Left lobe of liver (tissue), 2 donors: Measurements from ENCODE around the gene SPIB. TPM values are rescaled to one million over a fixed set of nuclear protein-coding genes. Genes with fewer than 3 reads are reported as not detected.
"Not testable (repeated sequence)": the region's sequence is repeated elsewhere in the genome, so short reads cannot be mapped to it uniquely, and the experiment has no call there.

ENCODE experiments used
- ATAC-seq: fragments of 200-7000 bp; cut with Tn5 transposase; one replicate; pipeline ENCODE4 v1.9.1; 2020; ENCODE audit warnings: mild to moderate bottlenecking, moderate library complexity
- DNase-seq: peaks from one replicate; pipeline ENCODE4 v3.0.0-alpha.2; 2020; ENCODE audit warnings: low spot score
- total RNA-seq: library from RNA; stranded (reverse); gene quantifications from one replicate; pipeline ENCODE4 v1.2.1, GENCODE V29; 2021
- donor health status: DM: no; HTN: no; CAD: no; lungs with moderate emphysema.
- donor health status: DM: no; HTN: yes; CAD: no.

SPIB gene
- total RNA-seq, 1 donor from 2014 or later: not detected

DNA sequence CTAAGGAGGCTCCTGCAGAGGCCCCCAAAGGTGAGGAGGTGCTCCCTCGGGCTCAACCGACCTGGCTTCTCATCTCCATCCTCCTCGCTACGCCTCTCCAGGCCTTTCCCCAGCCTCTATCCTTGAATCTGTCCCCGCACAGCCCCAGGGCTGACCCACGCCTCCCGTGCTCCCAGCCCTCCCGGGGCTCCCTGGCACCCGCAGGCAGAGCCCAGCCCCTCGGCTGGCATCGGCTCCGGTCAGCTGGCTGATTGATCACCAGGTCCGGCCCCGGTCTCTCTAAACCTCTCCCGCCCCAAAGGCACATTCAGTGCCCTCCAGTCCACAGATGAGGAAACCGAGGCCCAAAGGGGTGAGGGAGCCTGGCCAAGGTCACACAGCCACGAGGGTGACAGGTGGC lies 16.5 kb downstream of the SPIB start:
- ATAC-seq (no peak), DNase-seq (no peak)

DNA sequence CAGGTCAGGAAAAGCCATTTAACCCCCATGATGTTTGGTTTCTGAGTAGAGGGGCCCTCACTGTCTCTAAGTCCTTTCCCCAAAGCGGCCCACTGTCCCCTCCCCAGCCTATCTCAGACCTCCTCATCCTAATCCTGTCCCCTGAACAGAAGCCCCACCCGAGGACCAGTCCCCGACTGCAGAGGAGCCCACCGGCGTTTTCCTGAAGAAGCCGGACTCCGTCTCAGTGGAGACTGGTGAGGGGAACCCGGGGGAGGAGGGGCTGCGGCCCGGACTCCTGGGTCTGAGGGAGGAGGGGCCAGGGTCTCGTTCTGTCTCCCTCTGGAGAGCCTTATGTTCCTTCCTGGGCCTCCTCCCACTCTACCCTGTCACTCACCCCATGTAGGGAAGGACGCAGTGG lies 16.9 kb downstream of the SPIB start:
- ATAC-seq (no peak), DNase-seq (no peak)

DNA sequence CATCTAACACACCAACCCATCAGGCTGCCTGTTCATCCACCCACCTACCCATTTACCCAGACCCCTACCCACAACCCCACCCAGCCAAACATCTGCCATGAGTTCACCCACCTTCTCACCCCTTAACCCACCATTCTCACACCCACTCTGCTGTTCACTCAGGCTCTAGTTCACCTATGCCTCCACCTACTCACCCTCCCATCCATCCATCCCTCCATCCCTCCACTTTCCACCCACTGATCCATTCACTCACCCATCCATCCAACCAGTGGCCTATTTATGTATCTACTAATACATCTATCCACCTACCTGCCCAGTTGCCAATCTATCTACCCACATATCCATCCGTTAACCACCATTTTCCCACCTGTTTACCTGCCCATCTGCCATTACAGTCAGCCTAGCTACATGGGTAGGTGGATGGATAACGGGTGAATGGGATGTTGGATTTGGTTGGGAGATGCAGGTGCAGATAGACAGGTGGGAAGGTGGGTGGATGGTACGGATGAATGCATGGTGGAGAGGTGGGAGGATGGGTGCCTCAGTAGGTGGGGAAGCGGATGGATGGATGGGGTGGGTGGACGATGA lies 19.2 kb downstream of the SPIB start:
- ATAC-seq (no peak), DNase-seq (no peak)

DNA sequence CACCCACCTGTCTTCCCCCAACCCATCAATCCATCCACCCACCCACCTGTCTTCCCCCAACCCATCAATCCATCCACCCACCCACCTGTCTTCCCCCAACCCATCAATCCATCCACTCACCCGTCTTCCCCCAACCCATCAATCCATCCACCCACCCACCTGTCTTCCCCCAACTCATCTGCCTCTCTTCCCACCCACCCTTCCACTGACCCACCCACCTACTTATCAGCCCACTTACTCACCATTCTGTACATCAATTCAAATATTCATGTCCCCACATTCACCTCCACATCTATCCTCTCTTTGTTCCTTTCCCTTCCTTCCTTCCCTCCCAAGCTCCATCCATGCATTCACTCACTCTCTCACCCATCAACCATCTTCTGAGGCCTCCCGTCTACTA lies 20.4 kb downstream of the SPIB start:
- not testable (repeated sequence) for DNase-seq, ATAC-seq

DNA sequence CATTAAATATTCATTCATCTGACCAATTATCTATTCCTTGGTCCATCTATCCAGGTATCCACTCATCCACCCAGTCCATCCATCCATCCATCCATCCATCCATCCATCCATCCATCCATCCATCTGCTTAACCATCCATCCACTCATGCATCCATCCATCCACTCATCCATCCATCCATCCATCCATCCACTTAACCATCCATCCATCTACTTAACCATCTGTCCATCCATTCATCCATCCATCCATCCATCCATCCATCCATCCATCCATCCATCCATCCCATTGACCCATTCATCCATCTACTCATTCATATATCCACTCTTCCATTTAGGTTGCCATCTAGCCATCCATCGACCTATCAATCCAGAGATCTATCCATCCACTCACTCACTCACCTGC lies 25.3 kb downstream of the SPIB start:
- DNase-seq: no peak
- no peak for ATAC-seq

DNA sequence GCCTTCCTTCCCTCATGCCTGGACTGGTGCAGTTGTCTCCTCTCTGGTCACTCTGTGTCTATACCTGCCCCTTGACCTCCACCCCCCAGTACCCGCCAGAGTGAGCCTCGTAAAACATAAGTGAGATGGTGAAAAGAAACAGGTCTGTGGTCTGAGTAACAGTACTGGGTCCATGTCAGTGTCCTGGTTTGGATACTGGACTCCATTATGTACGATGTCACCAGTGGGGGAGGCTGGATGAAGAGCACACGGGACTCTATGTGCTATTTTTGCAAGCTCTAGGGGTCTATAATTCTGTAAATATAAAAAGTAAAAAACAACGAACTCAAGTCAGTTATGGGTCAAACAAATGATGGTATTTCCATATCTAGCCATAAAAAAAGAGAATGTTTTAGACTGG lies 28.3 kb downstream of the SPIB start:
- ATAC-seq (no peak), DNase-seq (no peak)

DNA sequence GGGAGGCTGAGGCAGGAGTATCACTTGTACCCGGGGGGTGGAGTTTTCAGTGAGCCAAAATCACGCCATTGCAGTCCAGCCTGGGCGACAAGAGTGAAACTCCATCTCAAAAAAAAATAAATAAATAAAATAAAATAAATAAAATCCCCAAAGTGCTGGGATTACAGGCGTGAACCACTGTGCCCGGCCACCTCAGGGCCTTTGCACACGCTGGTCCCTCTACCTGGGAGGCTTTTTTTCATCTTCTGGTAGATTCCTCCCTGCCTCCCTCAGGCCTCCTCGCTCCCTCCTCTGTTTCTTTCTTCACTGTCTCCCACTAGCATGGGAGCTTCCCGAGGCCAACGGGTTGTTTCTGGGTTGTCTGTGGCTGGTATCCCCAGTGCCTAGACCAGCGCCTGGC lies 29.0 kb downstream of the SPIB start:
- DNase-seq: no peak
- no peak for ATAC-seq

DNA sequence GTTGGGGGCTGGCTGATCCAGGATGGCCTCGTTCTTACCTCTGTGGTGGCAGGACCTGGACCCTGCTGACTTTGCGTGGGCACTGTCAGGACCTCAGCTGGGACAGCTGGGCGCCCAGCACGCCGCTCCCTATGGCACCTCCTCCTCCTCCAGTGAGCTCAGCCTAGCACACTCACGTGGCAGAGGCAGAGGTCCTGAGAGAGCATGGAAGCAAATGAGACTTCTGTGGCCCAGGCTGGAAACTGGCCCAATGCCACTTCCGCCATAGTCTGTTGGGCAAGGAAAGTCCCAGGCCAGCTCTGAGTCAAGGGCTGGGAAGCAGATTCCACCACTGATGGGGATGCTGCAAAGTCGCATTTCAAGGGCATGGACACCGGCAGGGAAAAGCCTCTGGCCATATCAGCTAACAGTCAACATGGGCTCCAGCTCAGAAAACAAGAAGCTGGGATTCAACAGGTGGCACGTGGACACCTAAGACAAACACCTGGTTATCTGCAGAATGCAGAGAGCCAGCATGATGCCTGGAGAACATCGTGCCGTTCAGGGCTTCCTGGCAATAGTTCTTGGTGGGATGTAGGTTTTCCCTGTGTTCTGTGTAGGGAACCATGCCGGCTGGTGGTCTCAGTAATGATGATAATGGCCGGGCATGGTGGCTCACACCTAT lies 30.6 kb downstream of the SPIB start:
- ATAC-seq (no peak), DNase-seq (no peak)

DNA sequence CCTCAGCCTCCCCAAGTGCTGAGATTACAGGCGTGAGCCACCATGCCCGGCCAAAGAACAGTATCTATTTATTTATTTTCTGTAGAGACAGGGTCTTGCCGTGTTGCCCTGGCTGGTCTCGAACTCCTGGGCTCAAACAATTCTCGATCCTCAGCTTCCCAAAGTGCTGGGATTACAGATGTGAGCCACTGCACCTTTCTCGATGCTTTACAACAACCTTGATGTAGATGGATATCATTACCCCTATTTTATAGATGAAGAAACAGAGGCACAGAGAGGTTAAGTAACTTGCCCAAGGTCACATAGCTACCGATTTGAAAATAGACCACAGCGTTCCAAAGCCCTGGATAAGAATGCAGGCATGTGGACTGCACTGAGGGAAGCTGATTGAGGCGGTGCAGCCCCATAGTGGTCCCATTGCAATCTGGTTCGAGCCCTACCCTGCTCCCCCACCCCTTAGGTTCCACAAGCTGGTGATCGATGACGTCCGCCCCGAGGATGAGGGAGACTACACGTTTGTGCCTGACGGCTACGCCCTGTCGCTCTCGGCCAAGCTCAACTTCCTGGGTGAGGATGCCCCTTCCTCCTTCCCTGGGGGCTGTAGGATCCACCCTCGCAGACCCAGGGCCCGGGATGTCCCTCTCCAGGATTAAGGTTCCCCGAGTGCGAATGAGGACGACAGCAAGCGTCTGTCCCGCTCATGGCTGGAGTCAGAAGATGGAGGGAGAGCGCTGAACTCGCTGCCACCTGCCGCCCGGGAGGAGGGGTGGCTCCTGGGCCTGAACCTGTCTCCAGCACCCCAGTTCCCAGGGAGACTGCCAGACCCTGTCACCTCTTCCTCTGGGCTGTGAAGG lies 31.9 kb downstream of the SPIB start:
- DNase-seq (no peak), ATAC-seq (no peak)

DNA sequence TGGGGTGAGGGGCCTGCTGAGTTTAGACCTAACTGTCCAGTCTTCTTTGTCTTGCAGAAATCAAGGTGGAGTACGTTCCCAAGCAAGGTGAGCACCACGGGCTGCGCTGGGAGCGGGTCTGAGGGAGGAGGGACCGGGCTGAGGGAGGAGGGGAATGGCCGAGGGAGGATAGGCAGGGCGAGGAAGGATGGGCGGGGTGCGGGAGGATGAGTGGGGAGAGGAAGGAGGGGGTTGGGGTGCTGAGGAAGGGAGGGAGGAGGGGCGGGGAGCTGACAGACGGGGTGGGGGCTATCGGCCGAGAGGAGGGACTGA lies 32.4 kb downstream of the SPIB start:
- no peak for DNase-seq
- no peak for ATAC-seq

DNA sequence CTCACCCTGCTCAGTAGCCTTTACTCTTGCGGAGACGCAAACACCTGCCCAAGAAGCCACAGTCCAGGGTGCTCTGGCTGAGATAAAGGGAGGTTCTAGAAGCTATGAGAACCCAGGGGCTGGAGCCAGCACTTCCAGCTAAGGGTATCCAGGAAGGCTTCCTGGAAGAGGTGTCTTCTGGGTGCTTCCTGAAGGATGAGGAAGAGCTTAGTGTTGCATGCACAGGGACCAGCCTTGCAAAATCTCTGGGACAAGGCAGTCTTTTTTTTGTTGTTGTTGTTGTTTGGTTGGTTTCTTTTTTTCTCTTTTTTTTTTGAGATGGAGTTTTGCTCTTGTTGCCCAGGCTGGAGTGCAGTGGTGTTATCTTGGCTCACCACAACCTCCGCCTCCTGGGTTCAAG lies 34.5 kb downstream of the SPIB start:
- DNase-seq: no peak
- no peak for ATAC-seq

DNA sequence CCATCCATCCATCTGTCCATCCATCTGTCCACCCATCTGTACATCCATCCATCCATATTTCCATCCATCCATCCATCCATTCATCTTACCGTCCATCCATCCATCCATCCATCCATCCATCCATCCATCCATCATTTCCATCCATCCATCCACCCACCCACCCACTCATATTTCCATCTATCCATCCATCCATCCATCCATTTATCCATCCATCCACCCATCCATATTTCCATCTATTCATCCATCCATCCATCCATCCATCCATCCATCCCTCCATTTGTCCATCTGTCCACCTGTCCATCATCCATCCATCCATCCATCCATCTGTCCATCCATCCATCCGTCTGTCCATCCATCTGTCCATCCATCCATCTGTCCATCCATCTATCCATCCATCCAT lies 37.3 kb downstream of the SPIB start:
- ATAC-seq (no peak), DNase-seq (no peak)

DNA sequence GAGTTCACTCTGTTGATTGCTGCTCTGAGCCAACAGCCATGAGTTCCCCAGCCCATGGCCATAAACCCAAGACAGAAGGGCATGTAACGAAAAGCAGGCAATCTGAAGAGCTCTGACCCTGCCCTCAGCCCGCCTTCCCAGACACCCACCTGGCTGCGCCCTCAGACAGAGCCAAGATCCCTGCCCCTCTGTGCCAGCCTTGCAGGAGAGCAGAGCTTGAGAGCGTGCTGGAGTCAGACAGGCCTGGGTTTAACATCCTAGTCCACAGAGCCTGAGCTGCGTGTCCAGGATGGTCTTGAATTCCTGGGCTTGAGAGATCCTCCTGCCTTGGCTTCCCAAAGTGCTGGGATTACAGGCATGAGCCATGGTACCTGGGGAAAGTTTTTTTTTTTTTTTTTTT lies 38.6 kb downstream of the SPIB start:
- DNase-seq (no peak), ATAC-seq (no peak)

DNA sequence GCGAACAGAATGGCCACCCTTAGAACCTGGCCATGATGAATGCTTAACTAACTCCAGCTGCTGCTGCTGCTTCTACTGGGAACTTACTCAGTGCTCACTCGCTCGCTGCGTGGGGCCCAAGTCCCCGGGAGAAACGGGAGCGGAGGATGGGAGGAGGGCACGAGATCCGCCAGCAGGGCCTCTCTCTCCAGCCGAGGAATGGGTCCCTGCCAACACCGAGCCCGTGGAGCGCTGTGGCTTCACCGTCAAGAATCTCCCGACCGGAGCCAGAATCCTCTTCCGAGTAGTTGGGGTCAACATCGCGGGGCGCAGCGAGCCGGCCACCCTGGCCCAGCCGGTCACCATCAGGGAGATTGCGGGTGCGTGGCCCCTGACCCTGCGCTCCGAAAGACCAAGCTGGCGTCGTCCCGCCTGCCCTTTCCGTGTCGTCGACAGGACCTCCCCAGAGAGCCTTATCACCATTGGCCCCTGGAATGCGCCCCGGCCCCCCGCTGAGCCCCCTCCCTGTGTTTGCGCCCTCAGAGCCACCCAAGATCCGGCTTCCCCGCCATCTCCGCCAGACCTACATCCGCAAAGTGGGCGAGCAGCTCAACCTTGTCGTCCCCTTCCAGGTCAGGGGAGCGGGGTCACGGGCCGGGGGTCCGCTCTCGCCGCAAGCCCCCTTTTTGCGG lies 39.8 kb downstream of the SPIB start:
- no peak for DNase-seq
- no peak for ATAC-seq

DNA sequence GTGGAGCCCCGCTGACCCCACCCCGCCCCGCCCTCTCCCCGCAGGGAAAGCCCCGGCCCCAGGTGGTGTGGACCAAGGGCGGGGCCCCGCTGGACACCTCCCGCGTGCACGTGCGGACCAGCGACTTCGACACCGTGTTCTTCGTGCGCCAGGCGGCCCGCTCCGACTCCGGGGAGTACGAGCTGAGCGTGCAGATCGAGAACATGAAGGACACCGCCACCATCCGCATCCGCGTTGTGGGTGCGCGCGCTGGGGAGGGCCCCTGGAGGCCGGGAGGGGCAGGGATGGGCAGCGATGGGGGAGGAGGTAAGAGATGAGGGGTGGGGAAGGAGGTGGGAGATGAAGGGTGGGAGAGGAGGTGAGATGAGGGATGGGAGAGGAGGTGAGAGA lies 40.3 kb downstream of the SPIB start:
- ATAC-seq (no peak), DNase-seq (no peak)

DNA sequence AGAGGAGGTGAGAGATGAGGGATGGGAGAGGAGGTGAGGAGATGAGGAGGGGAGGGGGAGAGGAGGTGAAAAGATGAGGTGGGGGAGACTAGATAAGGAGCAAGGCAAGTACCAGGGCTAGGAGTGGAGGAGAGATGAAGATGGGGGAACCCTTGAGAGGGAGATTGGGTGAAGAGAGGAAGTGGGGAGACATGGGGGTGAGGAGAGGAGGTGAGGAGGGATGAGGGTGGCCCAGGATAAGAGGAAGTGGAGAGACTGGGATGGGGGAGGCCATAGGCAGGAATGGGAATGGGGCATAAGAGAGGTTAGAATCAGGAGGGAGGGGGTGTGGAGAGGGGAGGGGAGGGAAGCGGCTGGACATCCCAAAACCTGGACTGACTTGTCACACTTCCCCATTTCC lies 40.9 kb downstream of the SPIB start:
- ATAC-seq: no peak
- DNase-seq: no peak

DNA sequence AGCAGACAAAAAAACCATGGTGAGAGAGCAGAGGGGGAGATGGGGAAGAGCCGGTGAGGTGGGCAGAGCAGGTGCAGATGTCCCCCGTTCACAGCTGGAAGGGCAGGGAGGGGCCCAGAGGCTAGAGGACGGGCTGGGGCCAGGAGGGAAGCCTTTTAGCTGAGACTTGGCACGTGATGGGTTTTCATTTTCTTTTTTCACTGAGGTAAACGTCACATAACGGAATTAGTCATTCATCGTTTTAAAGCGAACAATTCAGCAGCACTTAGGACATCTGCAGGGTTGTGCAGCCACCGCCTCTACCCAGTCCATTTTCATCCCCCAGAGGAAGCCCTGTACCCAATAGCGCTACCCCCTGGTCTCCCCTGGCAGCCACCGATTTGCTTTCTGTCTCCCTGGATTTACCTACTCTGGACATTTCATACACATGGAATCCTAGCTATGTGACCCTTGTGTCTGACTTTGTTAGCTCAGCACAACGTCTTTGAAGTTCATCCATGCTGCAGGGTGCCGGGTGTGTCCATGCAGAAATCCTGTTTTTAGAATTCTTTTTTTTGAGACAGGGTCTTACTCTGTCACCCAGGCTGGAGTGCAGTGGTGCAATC lies 41.5 kb downstream of the SPIB start:
- no peak for ATAC-seq

DNA sequence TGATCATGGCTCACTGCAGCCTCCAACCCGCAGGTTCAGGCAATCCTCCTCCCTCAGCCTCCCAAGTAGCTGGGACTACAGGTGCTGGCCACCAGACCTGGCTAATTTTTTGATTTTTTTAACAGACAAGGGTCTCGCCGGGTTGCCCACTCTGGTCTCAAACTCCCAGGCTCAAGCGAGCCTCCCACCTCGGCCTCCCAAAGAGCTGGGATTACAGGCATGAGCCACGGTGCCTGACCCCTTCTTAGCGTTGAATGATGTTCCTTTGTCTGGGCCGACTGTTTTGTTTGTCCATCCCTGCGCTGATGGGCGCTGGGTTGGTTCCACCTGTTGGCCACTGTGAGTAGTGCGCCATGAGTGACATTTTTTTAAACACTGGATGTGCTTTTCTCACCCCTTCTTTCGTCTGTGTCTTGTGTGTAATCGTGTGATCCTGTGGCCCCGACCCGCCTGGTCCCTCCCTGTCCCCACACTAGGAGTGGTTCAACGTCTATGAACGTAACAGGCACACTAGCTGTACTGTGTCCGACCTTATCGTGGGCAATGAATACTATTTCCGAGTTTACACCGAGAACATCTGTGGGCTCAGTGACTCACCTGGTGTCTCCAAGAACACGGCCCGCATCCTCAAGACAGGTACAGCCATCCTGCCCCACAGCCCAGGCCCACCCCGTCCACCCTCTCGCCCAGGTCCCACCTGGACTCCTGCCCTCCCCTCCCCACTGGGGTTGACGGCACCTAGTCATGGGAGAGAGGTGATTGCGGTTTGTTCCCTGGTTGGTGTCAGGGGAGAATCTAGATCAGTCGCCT lies 42.5 kb downstream of the SPIB start:
- peak; percentile 54 for DNase-seq
- ATAC-seq: peak; percentile 89

More for the DNA sequence above, 41.5 kb downstream of the SPIB start:
- DNase-seq: no peak

DNA sequence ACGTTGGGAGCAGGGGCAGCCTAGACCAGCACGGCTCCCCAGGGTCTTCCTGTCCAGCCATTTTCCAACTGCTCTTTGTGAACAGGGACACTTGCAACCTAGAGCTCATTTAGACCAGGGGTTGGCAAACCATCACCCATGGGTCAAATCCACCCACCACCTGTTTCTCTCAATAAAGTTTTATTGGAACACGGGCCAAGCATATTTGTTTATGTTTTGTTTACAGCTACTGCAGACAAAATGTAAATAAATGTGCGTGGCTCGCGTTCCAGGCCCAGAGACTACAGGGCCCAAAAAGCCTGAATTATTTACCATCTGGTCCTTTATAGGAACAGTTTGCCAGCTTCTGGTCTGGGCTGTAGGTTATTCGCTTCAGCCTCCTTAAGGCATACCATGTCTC lies 44.2 kb downstream of the SPIB start:
- DNase-seq: no peak

DNA sequence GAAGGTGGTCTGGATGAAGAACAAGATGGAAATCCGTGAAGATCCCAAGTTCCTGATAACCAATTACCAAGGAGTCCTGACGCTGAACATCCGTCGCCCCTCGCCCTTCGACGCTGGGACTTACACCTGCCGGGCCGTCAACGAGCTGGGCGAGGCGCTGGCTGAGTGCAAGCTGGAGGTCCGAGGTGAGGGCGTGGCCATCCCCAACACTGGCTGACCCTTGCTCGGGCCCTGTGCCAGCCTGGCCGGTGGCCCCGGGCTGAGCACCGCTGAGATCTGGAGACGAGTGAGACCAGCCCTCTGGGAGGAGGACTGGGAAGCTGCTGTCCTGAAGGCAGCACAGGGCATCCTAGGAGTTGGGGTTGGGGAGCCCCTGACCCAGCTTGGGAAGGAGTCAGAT lies 45.6 kb downstream of the SPIB start:
- DNase-seq: no peak

More for the DNA sequence above, 44.2 kb downstream of the SPIB start:
- ATAC-seq: no peak

DNA sequence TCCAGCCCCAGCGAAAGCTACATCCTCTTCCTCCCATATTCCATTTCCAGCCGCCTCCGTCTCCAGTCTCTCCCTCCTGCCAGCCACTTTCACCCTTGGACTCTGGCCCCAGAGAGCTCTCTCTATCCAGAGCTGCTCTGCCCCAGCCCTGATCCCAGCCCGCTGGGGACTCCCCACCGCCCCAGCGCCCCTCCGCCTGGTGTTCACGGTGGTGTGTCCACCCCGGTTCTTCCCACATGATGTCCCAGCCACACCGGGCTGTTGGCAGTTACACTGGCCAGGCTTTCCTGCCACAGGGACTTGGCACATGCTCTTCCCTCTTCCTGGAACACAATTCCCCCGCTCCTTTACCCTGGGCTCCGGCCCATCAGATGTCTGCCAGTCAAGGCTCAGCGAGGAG lies 46.3 kb downstream of the SPIB start:
- ATAC-seq (peak; percentile 65), DNase-seq (no peak)

More for the DNA sequence above, 45.6 kb downstream of the SPIB start:
- ATAC-seq: no peak
